Measurements from ENCODE around the gene ISOC2.

The ISOC2 gene

GRCh38 chr19:55443045-55443823 is 18.2 kb downstream of the ISOC2 start, which contains the start of gene SHISA7:
SHISA7 (minus strand) TSS chr19:55443300; CDS start chr19:55442863, 437 bp downstream.
- no peak for TF ChIP-seq SPI1 (IDR thresholded peaks at IDR 0.05; ENCODE audit: borderline replicate concordance, low read depth)
- no peak for TF ChIP-seq POLR2AphosphoS5 (IDR thresholded peaks at IDR 0.05; ENCODE audit: low read depth)
- TF ChIP-seq GABPA (IDR thresholded peaks at IDR 0.05; ENCODE audit: low read depth) = no peak
- TF ChIP-seq CTCF (IDR thresholded peaks at IDR 0.05; ENCODE audit: insufficient read depth, low read length) = no peak
- TF ChIP-seq REST (IDR thresholded peaks at IDR 0.05; ENCODE audit: insufficient replicate concordance, low read depth) = no peak
- peak in 1 of 2 experiments; percentile 34 for DNase-seq (ENCODE audit: low read depth in 1 of 2, low spot score in 1 of 2)
- H3K4me3 ChIP-seq (replicated peaks; ENCODE audit: insufficient read depth, low read length) = no peak within 1 kb of the TSS
- H3K27me3 ChIP-seq (ENCODE audit: insufficient read depth, poor library complexity, severe bottlenecking) = peaks cover 34% of the 10 kb centered on the region
- no peak within 1 kb of the TSS for H3K27ac ChIP-seq (replicated peaks)

- H3K27ac ChIP-seq (replicated peaks) = no peak overlapping the region
- H3K4me3 ChIP-seq (replicated peaks; ENCODE audit: insufficient read depth, low read length) = no peak overlapping the region
- TF ChIP-seq POLR2AphosphoS5 (IDR thresholded peaks at IDR 0.05; ENCODE audit: low read depth) (no peak), GABPA (IDR thresholded peaks at IDR 0.05; ENCODE audit: low read depth) (no peak), SPI1 (IDR thresholded peaks at IDR 0.05; ENCODE audit: borderline replicate concordance, low read depth) (no peak), REST (IDR thresholded peaks at IDR 0.05; ENCODE audit: insufficient replicate concordance, low read depth) (no peak), CTCF (IDR thresholded peaks at IDR 0.05; ENCODE audit: insufficient read depth, low read length) (no peak)
- DNase-seq (ENCODE audit: low read depth in 1 of 2, low spot score in 1 of 2) = peak in 1 of 2 experiments; percentile 30
- H3K27me3 ChIP-seq (ENCODE audit: insufficient read depth, poor library complexity, severe bottlenecking) = peaks cover 34% of the 10 kb centered on the region
Measured at GRCh38 chr19:55442372-55442961, 19.0 kb downstream of the ISOC2 start.

GRCh38 chr19:55441692-55442321 is 19.6 kb downstream of the ISOC2 start:
- H3K27me3 ChIP-seq (ENCODE audit: insufficient read depth, poor library complexity, severe bottlenecking) = peaks cover 34% of the 10 kb centered on the region
- no peak for TF ChIP-seq REST (IDR thresholded peaks at IDR 0.05; ENCODE audit: insufficient replicate concordance, low read depth)
- no peak for TF ChIP-seq SPI1 (IDR thresholded peaks at IDR 0.05; ENCODE audit: borderline replicate concordance, low read depth)
- no peak for TF ChIP-seq GABPA (IDR thresholded peaks at IDR 0.05; ENCODE audit: low read depth)
- no peak for TF ChIP-seq POLR2AphosphoS5 (IDR thresholded peaks at IDR 0.05; ENCODE audit: low read depth)
- TF ChIP-seq CTCF (IDR thresholded peaks at IDR 0.05; ENCODE audit: insufficient read depth, low read length) = no peak
- DNase-seq (ENCODE audit: low read depth in 1 of 2, low spot score in 1 of 2) = no peak

More at GRCh38 chr19:55441692-55442321, 19.6 kb downstream of the ISOC2 start:
- Histone ChIP-seq H3K4me3 (replicated peaks; ENCODE audit: insufficient read depth, low read length) (no peak overlapping the region), H3K27ac (replicated peaks) (no peak overlapping the region)
